IMR-90 (cell line): ENCODE results near the gene VKORC1L1.

Experiments
- BHLHE40 ChIP-seq: fragments of 150-350 bp; IDR thresholded peaks from 2 replicates; pipeline ENCODE4 v1.6.1; 2016; ENCODE audit warnings: mild to moderate bottlenecking, low read depth, low read length
- CEBPB ChIP-seq: IDR thresholded peaks from 2 replicates; pipeline ENCODE4 v1.6.1; 2012; ENCODE audit warnings: low read depth, low read length, improper control_type of control experiment
- CHD1 ChIP-seq: IDR thresholded peaks from 2 replicates; pipeline ENCODE4 v1.6.1; 2012; ENCODE audit warnings: low read depth, low read length, improper control_type of control experiment
- CTCF ChIP-seq: conservative IDR thresholded peaks from 2 replicates; pipeline ENCODE4 v1.5.1; 2012; ENCODE audit warnings: mild to moderate bottlenecking, low read depth, low read length, improper control_type of control experiment
- MAFK ChIP-seq: IDR thresholded peaks from 2 replicates; pipeline ENCODE4 v1.6.1; 2012; ENCODE audit warnings: low read depth, low read length, improper control_type of control experiment
- POLR2A ChIP-seq: IDR thresholded peaks from 2 replicates; pipeline ENCODE4 v1.6.1; 2012; ENCODE audit warnings: mild to moderate bottlenecking, low read depth, low read length
- RAD21 ChIP-seq: IDR thresholded peaks from 2 replicates; pipeline ENCODE4 v1.6.1; 2012; ENCODE audit warnings: low read length, improper control_type of control experiment
- RCOR1 ChIP-seq: IDR thresholded peaks from 2 replicates; pipeline ENCODE4 v1.6.1; 2012; ENCODE audit warnings: mild to moderate bottlenecking, low read length, improper control_type of control experiment; ENCODE audit not compliant: insufficient replicate concordance
- TF ChIP-seq, protein P1 (sequence below): fragments of 150-350 bp; IDR thresholded peaks from 2 replicates; pipeline ENCODE4 v1.6.1; 2016; ENCODE audit warnings: low read depth, mild to moderate bottlenecking, low read length, moderate library complexity, borderline replicate concordance
- TF ChIP-seq, protein P2 (sequence below): fragments of 150-350 bp; IDR thresholded peaks from 2 replicates; pipeline ENCODE4 v1.6.1; 2017; ENCODE audit warnings: mild to moderate bottlenecking, antibody characterized with exemption, low read length, low read depth

- TF ChIP-seq, protein P1, sequence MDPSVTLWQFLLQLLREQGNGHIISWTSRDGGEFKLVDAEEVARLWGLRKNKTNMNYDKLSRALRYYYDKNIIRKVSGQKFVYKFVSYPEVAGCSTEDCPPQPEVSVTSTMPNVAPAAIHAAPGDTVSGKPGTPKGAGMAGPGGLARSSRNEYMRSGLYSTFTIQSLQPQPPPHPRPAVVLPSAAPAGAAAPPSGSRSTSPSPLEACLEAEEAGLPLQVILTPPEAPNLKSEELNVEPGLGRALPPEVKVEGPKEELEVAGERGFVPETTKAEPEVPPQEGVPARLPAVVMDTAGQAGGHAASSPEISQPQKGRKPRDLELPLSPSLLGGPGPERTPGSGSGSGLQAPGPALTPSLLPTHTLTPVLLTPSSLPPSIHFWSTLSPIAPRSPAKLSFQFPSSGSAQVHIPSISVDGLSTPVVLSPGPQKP: no peak
- TF ChIP-seq POLR2A: no peak
- TF ChIP-seq CTCF: no peak
- no peak for TF ChIP-seq MAFK
- no peak for TF ChIP-seq RAD21
- TF ChIP-seq RCOR1: no peak
- TF ChIP-seq CEBPB: no peak
- TF ChIP-seq CHD1: no peak
- TF ChIP-seq, protein P2, sequence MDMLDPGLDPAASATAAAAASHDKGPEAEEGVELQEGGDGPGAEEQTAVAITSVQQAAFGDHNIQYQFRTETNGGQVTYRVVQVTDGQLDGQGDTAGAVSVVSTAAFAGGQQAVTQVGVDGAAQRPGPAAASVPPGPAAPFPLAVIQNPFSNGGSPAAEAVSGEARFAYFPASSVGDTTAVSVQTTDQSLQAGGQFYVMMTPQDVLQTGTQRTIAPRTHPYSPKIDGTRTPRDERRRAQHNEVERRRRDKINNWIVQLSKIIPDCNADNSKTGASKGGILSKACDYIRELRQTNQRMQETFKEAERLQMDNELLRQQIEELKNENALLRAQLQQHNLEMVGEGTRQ: no peak
- TF ChIP-seq BHLHE40: no peak
Observed at GRCh38 chr7:65925040-65925439, 52.2 kb downstream of the VKORC1L1 start.
